ENCODE measurements around the gene SELENOS.

The SELENOS gene

DNA sequence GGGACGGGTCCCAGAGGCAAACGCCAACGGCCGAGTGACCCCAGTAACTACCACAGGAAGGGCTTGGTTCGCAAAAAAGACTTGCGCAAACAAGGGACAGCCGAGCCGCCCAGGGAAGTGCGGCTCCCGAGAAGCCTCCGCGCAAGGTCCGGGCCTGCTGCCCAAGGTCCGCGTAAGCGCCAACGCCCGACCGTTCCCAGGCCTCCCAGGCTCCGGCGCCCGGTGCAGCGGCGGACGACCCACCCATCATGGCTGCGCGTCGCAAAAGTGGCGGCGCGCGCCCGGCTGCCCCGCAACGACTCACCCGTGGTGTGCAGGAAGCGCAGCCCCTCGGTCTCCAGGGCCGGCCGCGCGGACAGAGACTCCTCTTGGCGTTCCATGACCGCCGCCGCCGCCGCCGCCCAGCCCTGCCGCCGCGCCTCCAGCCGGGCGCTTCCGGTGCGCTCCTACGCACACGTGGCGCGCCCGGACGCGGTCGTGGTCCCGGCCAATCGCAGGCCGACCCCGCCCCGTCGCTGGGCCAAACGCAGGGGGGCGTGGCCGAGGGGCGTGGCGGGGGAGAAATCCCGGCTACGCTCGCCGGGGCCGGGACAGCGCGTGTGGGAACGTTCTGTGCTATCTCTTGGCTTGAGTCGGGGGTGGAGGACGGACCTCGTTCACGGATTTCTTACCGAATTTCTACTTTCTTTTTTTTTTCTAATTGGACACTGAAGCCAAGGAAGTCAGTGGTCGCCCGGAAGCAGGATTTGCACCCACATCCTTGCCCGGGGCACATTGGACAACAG lies at the start of gene SELENOS:
Gene SELENOS, minus strand, starts transcription at position 448 of the 785 bp plus-strand sequence. Its CDS starts 68 bp downstream, at position 380.
- TF ChIP-seq, protein P1, sequence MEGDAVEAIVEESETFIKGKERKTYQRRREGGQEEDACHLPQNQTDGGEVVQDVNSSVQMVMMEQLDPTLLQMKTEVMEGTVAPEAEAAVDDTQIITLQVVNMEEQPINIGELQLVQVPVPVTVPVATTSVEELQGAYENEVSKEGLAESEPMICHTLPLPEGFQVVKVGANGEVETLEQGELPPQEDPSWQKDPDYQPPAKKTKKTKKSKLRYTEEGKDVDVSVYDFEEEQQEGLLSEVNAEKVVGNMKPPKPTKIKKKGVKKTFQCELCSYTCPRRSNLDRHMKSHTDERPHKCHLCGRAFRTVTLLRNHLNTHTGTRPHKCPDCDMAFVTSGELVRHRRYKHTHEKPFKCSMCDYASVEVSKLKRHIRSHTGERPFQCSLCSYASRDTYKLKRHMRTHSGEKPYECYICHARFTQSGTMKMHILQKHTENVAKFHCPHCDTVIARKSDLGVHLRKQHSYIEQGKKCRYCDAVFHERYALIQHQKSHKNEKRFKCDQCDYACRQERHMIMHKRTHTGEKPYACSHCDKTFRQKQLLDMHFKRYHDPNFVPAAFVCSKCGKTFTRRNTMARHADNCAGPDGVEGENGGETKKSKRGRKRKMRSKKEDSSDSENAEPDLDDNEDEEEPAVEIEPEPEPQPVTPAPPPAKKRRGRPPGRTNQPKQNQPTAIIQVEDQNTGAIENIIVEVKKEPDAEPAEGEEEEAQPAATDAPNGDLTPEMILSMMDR (conservative IDR thresholded peaks at IDR 0.05; ENCODE audit: low read depth, low read length): no peak
- DNase-seq (ENCODE audit: low read depth): peak; percentile 44
- H3K4me3 ChIP-seq (ENCODE audit: low read length): peak within 1 kb of the TSS; percentile 95

DNA sequence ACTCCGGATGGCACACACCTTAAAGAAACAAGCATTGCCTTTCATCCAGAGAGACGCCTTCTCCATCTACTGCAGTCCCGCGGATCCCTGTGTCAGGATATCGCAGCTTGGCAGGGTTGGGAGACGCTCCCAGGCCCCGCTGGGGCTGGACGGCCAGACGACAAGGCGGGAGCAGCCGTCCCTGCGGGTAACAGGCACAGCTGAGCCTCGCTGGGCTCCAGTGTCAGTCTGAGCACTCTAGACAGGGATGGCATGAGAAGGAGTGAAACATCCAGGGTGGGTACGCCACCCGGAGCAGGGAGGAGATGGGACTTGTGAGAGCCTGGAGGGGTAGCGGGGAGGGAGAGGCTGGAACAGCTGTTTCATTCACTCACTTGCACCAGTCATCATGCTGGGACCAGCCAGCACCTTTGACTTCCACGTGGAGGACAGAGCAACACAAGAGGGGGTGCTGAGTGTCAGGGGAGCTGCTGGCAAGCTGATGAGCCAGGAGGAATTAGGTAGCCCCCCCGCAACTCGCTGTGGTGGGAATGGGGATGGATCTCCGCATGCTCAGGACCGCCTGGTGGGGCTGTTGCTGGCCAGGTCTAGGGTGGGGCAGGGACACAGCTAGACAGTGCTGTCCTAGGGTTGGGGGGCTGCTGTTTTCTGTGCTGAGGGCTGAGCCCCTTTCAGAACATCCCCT lies 49.3 kb upstream of the SELENOS start:
- no peak overlapping the region for H3K4me3 ChIP-seq (ENCODE audit: low read length)
- no peak for DNase-seq (ENCODE audit: low read depth)
- TF ChIP-seq, protein P1 (conservative IDR thresholded peaks at IDR 0.05; ENCODE audit: low read depth, low read length): no peak

DNA sequence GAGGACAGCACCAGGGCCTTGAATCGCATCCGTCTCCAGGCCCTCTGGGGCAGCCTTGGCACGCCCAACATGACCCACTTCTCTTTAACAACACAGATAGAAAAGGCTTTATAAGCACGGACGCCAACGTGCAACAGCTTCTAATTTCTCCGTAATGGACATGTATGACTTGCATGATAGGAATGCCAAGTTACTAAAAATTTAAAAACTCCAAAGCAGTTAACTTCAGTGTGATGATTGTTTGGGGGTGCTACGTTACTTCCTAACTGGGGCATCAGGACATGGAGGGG lies 48.7 kb upstream of the SELENOS start:
- TF ChIP-seq, protein P1 (conservative IDR thresholded peaks at IDR 0.05; ENCODE audit: low read depth, low read length): no peak
- DNase-seq (ENCODE audit: low read depth): no peak
- no peak overlapping the region for H3K4me3 ChIP-seq (ENCODE audit: low read length)

GRCh38 chr15:101325263-101326025 lies 48.2 kb upstream of the SELENOS start:
- TF ChIP-seq, protein P1 (conservative IDR thresholded peaks at IDR 0.05; ENCODE audit: low read depth, low read length): no peak
- no peak for DNase-seq (ENCODE audit: low read depth)
- H3K4me3 ChIP-seq (ENCODE audit: low read length): no peak overlapping the region

GRCh38 chr15:101324524-101325177 lies 47.4 kb upstream of the SELENOS start:
- no peak overlapping the region for H3K4me3 ChIP-seq (ENCODE audit: low read length)
- TF ChIP-seq, protein P1 (conservative IDR thresholded peaks at IDR 0.05; ENCODE audit: low read depth, low read length): no peak
- no peak for DNase-seq (ENCODE audit: low read depth)

- TF ChIP-seq, protein P1 (conservative IDR thresholded peaks at IDR 0.05; ENCODE audit: low read depth, low read length): no peak
- no peak for DNase-seq (ENCODE audit: low read depth)
- no peak overlapping the region for H3K4me3 ChIP-seq (ENCODE audit: low read length)
Observed at GRCh38 chr15:101323793-101324523, 46.7 kb upstream of the SELENOS start.

All from retinal pigment epithelial cell (primary cell).